Parathyroid adenoma (tissue), 2 donors: ENCODE measurements around the gene FAM53C.

Experiments
- H2AFZ ChIP-seq: fragments of 300-600 bp; sonication (generic); one replicate; pipeline ENCODE4 v1.7.0; 2017; ENCODE audit warnings: antibody characterized with exemption, mild to moderate bottlenecking
- H3K27ac ChIP-seq: fragments of 300-600 bp; sonication (generic); one replicate; pipeline ENCODE4 v1.7.0; 2017
- H3K27me3 ChIP-seq: fragments of 300-600 bp; sonication (generic); one replicate; pipeline ENCODE4 v1.7.0; 2017; ENCODE audit warnings: low read length; ENCODE audit not compliant: control insufficient read depth, insufficient read depth
- H3K36me3 ChIP-seq: fragments of 300-600 bp; sonication (generic); one replicate; pipeline ENCODE4 v1.7.0; 2017; ENCODE audit warnings: low read length; ENCODE audit not compliant: control insufficient read depth, insufficient read depth
- H3K4me1 ChIP-seq: fragments of 300-600 bp; sonication (generic); one replicate; pipeline ENCODE4 v1.7.0; 2017; ENCODE audit warnings: control low read depth
- H3K4me2 ChIP-seq: fragments of 300-600 bp; sonication (generic); one replicate; pipeline ENCODE4 v1.7.0; 2017; ENCODE audit warnings: low read length
- H3K4me3 ChIP-seq: fragments of 300-600 bp; sonication (generic); one replicate; pipeline ENCODE4 v1.7.0; 2017; ENCODE audit warnings: low read depth, low read length
- H3K79me2 ChIP-seq: fragments of 300-600 bp; sonication (generic); one replicate; pipeline ENCODE4 v1.7.0; 2017; ENCODE audit warnings: control low read depth
- H3K9ac ChIP-seq: fragments of 300-600 bp; sonication (generic); one replicate; pipeline ENCODE4 v1.7.0; 2017; ENCODE audit warnings: mild to moderate bottlenecking
- H3K9me3 ChIP-seq: fragments of 300-600 bp; sonication (generic); one replicate; pipeline ENCODE4 v1.7.0; 2017; ENCODE audit warnings: low read length; ENCODE audit not compliant: control insufficient read depth
- TF ChIP-seq, protein P1 (sequence below): fragments of 300-600 bp; sonication (generic); IDR thresholded peaks from one replicate; pipeline ENCODE4 v1.7.0; 2017; ENCODE audit warnings: antibody characterized with exemption, mild to moderate bottlenecking
- donor health status: primary hyperparathyroidism.

Gene FAM53C

DNA sequence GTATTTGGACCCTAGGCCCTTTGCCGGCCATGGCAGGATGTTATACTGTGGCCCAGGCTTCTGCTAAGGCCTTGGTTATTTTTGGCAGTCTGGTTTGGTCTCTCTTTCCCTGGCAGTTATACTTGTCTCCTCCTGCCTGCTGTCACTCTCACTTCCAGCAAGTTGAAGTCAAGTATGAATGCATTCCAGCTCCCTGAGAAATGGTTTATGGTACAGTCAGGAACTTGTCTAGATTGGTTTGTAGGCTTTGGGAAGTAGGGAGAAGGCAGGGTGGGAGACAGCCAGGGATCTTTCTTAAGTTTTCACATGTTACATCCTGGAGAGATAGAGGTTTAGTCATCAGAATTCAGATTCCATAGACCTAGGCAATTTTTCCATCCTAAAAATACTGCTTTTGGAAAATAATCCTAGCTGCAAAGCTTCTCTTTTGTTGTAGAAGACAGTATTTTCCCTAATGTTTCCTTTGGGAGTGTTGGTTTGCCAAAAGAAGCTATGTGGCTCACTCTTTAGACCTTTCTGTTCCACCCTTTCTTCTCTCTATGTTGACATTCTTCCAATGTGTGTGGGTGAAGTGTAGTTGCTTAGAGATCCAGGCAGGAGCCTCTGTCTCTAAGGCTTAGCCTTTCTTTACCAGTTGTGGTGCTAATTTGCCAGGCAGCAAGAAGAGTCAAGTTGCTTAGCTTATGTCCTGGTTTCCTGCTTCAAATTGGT is 11.9 kb downstream of the FAM53C start:
- peaks cover 8% of the 10 kb centered on the region for H3K79me2 ChIP-seq
- H3K36me3 ChIP-seq, result no peaks in the 10 kb centered on the region
- H3K27me3 ChIP-seq, result no peaks in the 10 kb centered on the region
- H3K4me2 ChIP-seq, result no peak overlapping the region
- no peak overlapping the region for H3K27ac ChIP-seq
- H3K9ac ChIP-seq, result no peak overlapping the region
- no peak overlapping the region for H3K4me3 ChIP-seq
- peaks cover 4% of the 10 kb centered on the region for H3K4me1 ChIP-seq
- no peaks in the 10 kb centered on the region for H3K9me3 ChIP-seq
- H2AFZ ChIP-seq, result no peak overlapping the region
- TF ChIP-seq, protein P1, sequence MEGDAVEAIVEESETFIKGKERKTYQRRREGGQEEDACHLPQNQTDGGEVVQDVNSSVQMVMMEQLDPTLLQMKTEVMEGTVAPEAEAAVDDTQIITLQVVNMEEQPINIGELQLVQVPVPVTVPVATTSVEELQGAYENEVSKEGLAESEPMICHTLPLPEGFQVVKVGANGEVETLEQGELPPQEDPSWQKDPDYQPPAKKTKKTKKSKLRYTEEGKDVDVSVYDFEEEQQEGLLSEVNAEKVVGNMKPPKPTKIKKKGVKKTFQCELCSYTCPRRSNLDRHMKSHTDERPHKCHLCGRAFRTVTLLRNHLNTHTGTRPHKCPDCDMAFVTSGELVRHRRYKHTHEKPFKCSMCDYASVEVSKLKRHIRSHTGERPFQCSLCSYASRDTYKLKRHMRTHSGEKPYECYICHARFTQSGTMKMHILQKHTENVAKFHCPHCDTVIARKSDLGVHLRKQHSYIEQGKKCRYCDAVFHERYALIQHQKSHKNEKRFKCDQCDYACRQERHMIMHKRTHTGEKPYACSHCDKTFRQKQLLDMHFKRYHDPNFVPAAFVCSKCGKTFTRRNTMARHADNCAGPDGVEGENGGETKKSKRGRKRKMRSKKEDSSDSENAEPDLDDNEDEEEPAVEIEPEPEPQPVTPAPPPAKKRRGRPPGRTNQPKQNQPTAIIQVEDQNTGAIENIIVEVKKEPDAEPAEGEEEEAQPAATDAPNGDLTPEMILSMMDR, result no peak

DNA sequence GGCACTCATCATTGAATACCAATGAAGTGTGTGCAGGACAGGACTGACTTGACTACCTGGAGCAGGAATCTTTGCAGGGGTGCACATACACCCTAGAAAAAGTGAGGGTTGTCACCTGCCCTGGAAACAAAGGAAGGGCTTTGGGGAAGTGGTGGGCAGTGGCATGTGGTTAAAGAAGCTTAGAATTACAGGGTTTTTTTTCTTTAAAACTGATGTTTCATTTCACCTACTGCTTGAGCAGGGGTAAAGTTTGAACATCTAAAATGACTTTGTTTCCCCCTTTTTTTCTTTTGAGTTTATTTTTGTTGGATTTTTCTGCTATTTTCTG is 12.5 kb downstream of the FAM53C start:
- H3K27me3 ChIP-seq, result no peaks in the 10 kb centered on the region
- TF ChIP-seq, protein P1, result no peak
- H3K4me1 ChIP-seq, result peaks cover 9% of the 10 kb centered on the region
- H3K36me3 ChIP-seq, result no peaks in the 10 kb centered on the region
- H3K9ac ChIP-seq, result no peak overlapping the region
- H3K4me2 ChIP-seq, result no peak overlapping the region
- H3K4me3 ChIP-seq, result no peak overlapping the region
- H3K27ac ChIP-seq, result no peak overlapping the region
- peaks cover 14% of the 10 kb centered on the region for H3K79me2 ChIP-seq
- no peaks in the 10 kb centered on the region for H3K9me3 ChIP-seq
- no peak overlapping the region for H2AFZ ChIP-seq

- Histone ChIP-seq H3K27me3 (no peaks in the 10 kb centered on the region), H3K9ac (no peak overlapping the region), H2AFZ (no peak overlapping the region), H3K36me3 (no peaks in the 10 kb centered on the region), H3K4me3 (no peak overlapping the region), H3K4me2 (no peak overlapping the region), H3K27ac (no peak overlapping the region), H3K9me3 (no peaks in the 10 kb centered on the region), H3K79me2 (peaks cover 19% of the 10 kb centered on the region), H3K4me1 (peaks cover 13% of the 10 kb centered on the region)
- TF ChIP-seq, protein P1, result no peak
Measured at GRCh38 chr5:138351056-138351455, 13.0 kb downstream of the FAM53C start.

DNA sequence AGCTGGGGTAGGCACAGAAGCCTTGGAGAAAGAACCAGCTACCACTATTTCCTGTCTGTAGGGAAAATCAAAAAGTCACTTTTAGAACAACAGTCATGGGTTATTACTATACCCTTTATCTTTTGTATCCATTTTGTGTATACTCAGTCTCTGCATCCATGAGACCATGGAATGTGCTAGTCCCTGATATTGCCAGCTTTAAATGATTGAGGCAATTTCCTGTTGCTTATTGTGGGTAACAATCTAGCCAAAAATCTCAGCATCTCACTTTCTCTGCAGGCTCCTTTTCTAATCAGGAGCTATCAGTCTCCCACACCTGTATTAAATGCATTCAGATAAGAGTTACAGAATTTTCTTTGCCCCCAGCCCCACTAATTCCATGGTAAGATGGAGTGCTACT is 13.5 kb downstream of the FAM53C start:
- Histone ChIP-seq H3K4me1 (peaks cover 13% of the 10 kb centered on the region), H3K9me3 (no peaks in the 10 kb centered on the region), H3K4me2 (no peak overlapping the region), H3K79me2 (peaks cover 21% of the 10 kb centered on the region), H3K27ac (no peak overlapping the region), H3K4me3 (no peak overlapping the region), H3K9ac (no peak overlapping the region), H2AFZ (no peak overlapping the region), H3K27me3 (no peaks in the 10 kb centered on the region), H3K36me3 (no peaks in the 10 kb centered on the region)
- TF ChIP-seq, protein P1, result no peak

DNA sequence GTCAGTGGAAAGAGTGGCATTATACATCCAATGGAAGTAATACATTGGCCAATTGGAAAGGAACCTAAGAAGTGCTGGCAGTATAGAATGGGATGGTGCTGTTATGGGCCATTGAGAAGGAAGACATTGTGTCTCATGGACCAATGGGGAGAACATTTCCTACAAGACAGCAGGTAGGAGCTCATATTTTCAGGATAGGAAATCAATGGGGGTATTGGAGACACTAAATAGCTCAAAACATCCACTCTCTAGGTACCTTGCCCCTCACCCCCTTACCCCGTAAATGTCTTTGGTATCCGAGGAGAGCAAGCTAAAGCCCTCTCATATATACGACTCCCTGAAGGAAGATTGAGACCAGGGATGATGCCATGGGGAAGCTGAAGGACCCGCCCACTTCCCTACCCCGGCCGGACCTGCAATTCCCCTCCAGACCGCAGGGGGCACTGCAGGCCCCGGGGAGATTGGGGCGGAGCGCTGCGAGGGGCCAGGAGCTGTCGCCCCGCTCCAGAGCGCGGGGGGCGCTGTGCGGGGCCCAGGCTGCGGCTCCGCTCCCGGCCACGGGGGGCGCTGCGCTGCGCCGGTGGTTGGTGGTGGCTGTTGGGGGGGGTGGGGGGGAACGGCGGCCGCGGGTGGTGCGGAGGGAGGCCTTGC is 14.1 kb downstream of the FAM53C start, which contains the start of gene KDM3B:
Gene KDM3B (plus strand): TSS at position 615 of the 651 bp plus-strand sequence. CDS start 111 bp downstream, outside the sequence.
- Histone ChIP-seq H3K4me1 (peaks cover 13% of the 10 kb centered on the region), H3K9ac (peak within 1 kb of the TSS; percentile 97), H3K27me3 (no peaks in the 10 kb centered on the region), H3K27ac (peak within 1 kb of the TSS; percentile 92), H3K79me2 (peaks cover 27% of the 10 kb centered on the region), H2AFZ (peak within 1 kb of the TSS; percentile 92), H3K36me3 (no peaks in the 10 kb centered on the region), H3K9me3 (no peaks in the 10 kb centered on the region), H3K4me2 (peak within 1 kb of the TSS; percentile 59), H3K4me3 (peak within 1 kb of the TSS; percentile 88)
- TF ChIP-seq, protein P1, result peak; percentile 100
